WERI-Rb-1 (cell line): Measurements from ENCODE around the gene P2RY13.

Experiments
- DNase-seq: peaks from one replicate; pipeline ENCODE4 v3.0.0-alpha.2; 2020
- H3K27ac ChIP-seq: fragments of 250-450 bp; sonication (Bioruptor Pico); 2 replicates; pipeline ENCODE4 v1.5.1; 2020; ENCODE audit warnings: mild to moderate bottlenecking, moderate library complexity
- H3K27me3 ChIP-seq: fragments of 250-450 bp; sonication (Bioruptor Pico); 2 replicates; pipeline ENCODE4 v1.5.1; 2021; ENCODE audit warnings: mild to moderate bottlenecking, low read depth, moderate library complexity; ENCODE audit not compliant: insufficient read depth, severe bottlenecking
- H3K36me3 ChIP-seq: fragments of 250-450 bp; sonication (Bioruptor Pico); 2 replicates; pipeline ENCODE4 v1.5.1; 2020; ENCODE audit warnings: mild to moderate bottlenecking, moderate library complexity
- H3K4me3 ChIP-seq: 2 replicates; pipeline ENCODE4 v1.5.1; 2011; ENCODE audit warnings: low read depth, mild to moderate bottlenecking, control low read depth, low read length
- H3K9me3 ChIP-seq: fragments of 250-450 bp; sonication (Bioruptor Pico); 2 replicates; pipeline ENCODE4 v1.5.1; 2021; ENCODE audit warnings: mild to moderate bottlenecking, moderate library complexity; ENCODE audit not compliant: severe bottlenecking
- CTCF ChIP-seq: IDR thresholded peaks from 2 replicates; pipeline ENCODE4 v1.5.1; 2011; ENCODE audit warnings: low read depth, mild to moderate bottlenecking, control low read depth, inconsistent platforms, low read length

The P2RY13 gene

GRCh38 chr3:151350656-151351055 lies 21.3 kb upstream of the P2RY13 start:
- Histone ChIP-seq H3K36me3 (no peaks in the 10 kb centered on the region), H3K27me3 (no peaks in the 10 kb centered on the region), H3K27ac (no peak overlapping the region), H3K4me3 (no peak overlapping the region), H3K9me3 (no peaks in the 10 kb centered on the region)
- TF ChIP-seq CTCF = no peak
- DNase-seq = no peak

DNA sequence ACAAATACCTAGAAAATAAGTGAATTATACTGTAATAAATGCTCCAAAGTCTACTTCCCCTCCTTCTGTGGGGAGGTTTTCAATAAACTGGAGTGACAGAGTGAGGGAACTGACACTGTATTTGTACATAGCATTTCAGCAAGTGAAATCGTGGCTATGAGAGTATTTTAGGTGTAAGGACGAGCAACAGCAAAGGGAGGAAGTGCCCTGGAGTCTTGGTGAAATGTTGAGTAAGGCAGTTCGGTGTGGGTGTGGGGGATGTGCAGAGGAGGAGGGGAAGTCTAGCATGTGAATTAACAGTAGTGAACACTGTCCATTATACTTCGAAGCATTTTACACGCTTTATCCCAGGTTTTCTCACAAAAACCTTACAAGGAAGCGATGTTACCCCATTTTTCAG lies 18.1 kb upstream of the P2RY13 start:
- Histone ChIP-seq H3K36me3 (no peaks in the 10 kb centered on the region), H3K27me3 (no peaks in the 10 kb centered on the region), H3K9me3 (no peaks in the 10 kb centered on the region), H3K27ac (no peak overlapping the region), H3K4me3 (no peak overlapping the region)
- TF ChIP-seq CTCF = no peak
- DNase-seq = no peak

DNA sequence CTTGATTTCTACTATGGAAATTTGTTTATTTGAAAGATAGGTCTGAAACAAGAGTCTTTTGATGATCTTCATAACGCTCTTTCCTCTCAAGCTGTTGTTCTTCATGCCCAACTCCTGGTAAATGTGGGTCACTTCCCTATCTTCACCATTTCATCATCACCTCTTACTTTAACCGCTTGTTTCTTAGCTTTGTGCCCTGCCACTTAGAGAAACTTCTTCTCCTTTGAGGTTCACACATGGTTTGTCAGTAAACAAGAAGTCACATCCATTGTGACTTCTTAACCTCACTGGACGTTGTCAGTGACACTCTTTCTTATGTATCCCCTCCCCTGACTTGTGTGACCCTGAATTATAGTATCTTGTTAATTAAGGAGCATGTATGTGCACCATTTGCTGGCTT lies 16.9 kb upstream of the P2RY13 start:
- no peaks in the 10 kb centered on the region for H3K36me3 ChIP-seq
- no peak for TF ChIP-seq CTCF
- no peak for DNase-seq
- no peak overlapping the region for H3K27ac ChIP-seq
- no peaks in the 10 kb centered on the region for H3K9me3 ChIP-seq
- no peaks in the 10 kb centered on the region for H3K27me3 ChIP-seq
- no peak overlapping the region for H3K4me3 ChIP-seq

DNA sequence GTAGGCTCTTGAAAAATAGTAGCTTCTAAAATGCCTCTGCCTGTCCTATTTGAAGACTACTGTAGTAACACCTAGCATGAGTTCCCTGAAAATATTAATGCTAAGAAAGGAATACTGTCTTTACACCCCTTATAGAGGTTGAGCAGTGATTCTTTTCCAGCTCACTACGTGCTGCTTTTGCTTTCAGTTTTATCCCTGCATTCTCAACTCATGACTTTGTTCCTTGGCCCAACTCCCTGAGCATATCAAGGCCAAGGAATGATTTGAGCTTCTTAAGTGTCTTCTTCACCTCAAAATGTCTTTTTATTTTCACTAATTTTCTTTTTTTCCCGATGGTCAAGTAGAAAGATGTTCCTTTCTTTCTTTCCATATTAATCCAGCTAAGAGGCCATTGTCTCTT lies 16.5 kb upstream of the P2RY13 start:
- H3K9me3 ChIP-seq = no peaks in the 10 kb centered on the region
- peaks cover 2% of the 10 kb centered on the region for H3K27me3 ChIP-seq
- no peak for TF ChIP-seq CTCF
- no peak overlapping the region for H3K27ac ChIP-seq
- H3K4me3 ChIP-seq = no peak overlapping the region
- DNase-seq = no peak
- H3K36me3 ChIP-seq = no peaks in the 10 kb centered on the region

GRCh38 chr3:151331696-151332095 lies 2.3 kb upstream of the P2RY13 start:
- Histone ChIP-seq H3K27ac (no peak overlapping the region), H3K27me3 (no peaks in the 10 kb centered on the region), H3K4me3 (no peak overlapping the region), H3K9me3 (no peaks in the 10 kb centered on the region), H3K36me3 (no peaks in the 10 kb centered on the region)
- no peak for DNase-seq
- no peak for TF ChIP-seq CTCF

DNA sequence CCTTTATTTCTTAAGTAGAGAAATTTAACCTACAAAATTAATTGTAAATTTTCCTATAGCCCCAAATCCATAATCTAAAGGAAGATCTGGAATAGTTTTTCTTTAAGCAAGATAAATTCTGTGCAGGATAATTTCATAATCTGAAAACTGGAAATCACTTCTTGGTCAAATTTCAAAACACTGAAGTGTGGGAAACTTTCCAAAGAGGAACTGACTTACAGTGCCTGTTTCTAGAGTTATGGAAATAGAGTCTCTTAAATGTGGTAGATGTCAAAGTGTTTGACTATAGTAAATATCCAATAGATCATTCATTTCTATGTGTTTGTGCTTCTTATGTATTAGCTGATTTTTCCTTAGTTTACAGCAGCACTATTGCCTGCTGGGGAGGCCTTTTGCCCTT lies 1.6 kb upstream of the P2RY13 start:
- H3K9me3 ChIP-seq = no peaks in the 10 kb centered on the region

More for the DNA sequence above, 1.6 kb upstream of the P2RY13 start:
- Histone ChIP-seq H3K27ac (no peak overlapping the region), H3K27me3 (no peaks in the 10 kb centered on the region), H3K36me3 (no peaks in the 10 kb centered on the region), H3K4me3 (no peak overlapping the region)
- DNase-seq = no peak
- TF ChIP-seq CTCF = no peak
